HUES64 (cell line): ENCODE measurements around the gene CCSER1.

Experiments used
- H3K27ac ChIP-seq: 2 replicates; pipeline ENCODE4 v1.7.0; 2013; ENCODE audit warnings: low read depth, low read length, inconsistent platforms
- H3K27me3 ChIP-seq: 2 replicates; pipeline ENCODE4 v1.6.1; 2013; ENCODE audit warnings: mild to moderate bottlenecking, low read length; ENCODE audit not compliant: insufficient read depth
- H3K36me3 ChIP-seq: 2 replicates; pipeline ENCODE4 v1.6.1; 2013; ENCODE audit warnings: mild to moderate bottlenecking, low read length; ENCODE audit not compliant: insufficient read depth
- H3K4me1 ChIP-seq: 2 replicates; pipeline ENCODE4 v1.6.1; 2013; ENCODE audit warnings: mild to moderate bottlenecking, low read length, moderate library complexity; ENCODE audit not compliant: insufficient read depth
- H3K4me3 ChIP-seq: 2 replicates; pipeline ENCODE4 v1.5.1; 2013; ENCODE audit warnings: mild to moderate bottlenecking, low read length, moderate library complexity
- H3K9ac ChIP-seq: 2 replicates; pipeline ENCODE4 v1.6.1; 2013; ENCODE audit warnings: mild to moderate bottlenecking, low read depth, low read length
- H3K9me3 ChIP-seq: 2 replicates; pipeline ENCODE4 v1.6.1; 2013; ENCODE audit warnings: low read depth, low read length; ENCODE audit not compliant: insufficient read depth
- WGBS: fragments of 150-250, 120-280 bp; methylation state at CpG from one replicate; pipeline ENCODE4 v1.1.7; 2013; ENCODE audit warnings: missing lambda C conversion rate; 5-methylcytosine and 5-hydroxymethylcytosine counted together

CCSER1 gene

GRCh38 chr4:90950385-90950841, 823.2 kb downstream of the CCSER1 start:
- WGBS, result 92% methylated on average over 7 of the region's 7 CpGs
- H3K36me3 ChIP-seq, result no peaks in the 10 kb centered on the region
- H3K9ac ChIP-seq, result no peak overlapping the region
- no peaks in the 10 kb centered on the region for H3K9me3 ChIP-seq
- no peak overlapping the region for H3K4me3 ChIP-seq
- H3K27ac ChIP-seq, result no peak overlapping the region
- no peaks in the 10 kb centered on the region for H3K27me3 ChIP-seq
- H3K4me1 ChIP-seq, result peaks cover 5% of the 10 kb centered on the region; the same call in 1 of the 2 replicates

GRCh38 chr4:90951037-90951436, 823.8 kb downstream of the CCSER1 start:
- H3K27ac ChIP-seq, result no peak overlapping the region
- no peaks in the 10 kb centered on the region for H3K36me3 ChIP-seq
- H3K4me3 ChIP-seq, result no peak overlapping the region
- 46% methylated on average over 2 of the region's 2 CpGs for WGBS
- no peaks in the 10 kb centered on the region for H3K9me3 ChIP-seq
- H3K9ac ChIP-seq, result no peak overlapping the region
- peaks cover 5% of the 10 kb centered on the region; the same call in 1 of the 2 replicates for H3K4me1 ChIP-seq
- H3K27me3 ChIP-seq, result no peaks in the 10 kb centered on the region

GRCh38 chr4:90958256-90958895, 831.2 kb downstream of the CCSER1 start:
- WGBS, result 79% methylated on average over 3 of the region's 3 CpGs
- no peaks in the 10 kb centered on the region for H3K27me3 ChIP-seq
- H3K4me3 ChIP-seq, result no peak overlapping the region
- H3K9ac ChIP-seq, result no peak overlapping the region
- no peaks in the 10 kb centered on the region for H3K4me1 ChIP-seq
- no peaks in the 10 kb centered on the region for H3K36me3 ChIP-seq
- no peak overlapping the region for H3K27ac ChIP-seq
- H3K9me3 ChIP-seq, result no peaks in the 10 kb centered on the region

GRCh38 chr4:90960433-90960832, 833.2 kb downstream of the CCSER1 start:
- H3K9me3 ChIP-seq, result no peaks in the 10 kb centered on the region
- no peaks in the 10 kb centered on the region for H3K27me3 ChIP-seq
- no peaks in the 10 kb centered on the region for H3K36me3 ChIP-seq
- no peak overlapping the region for H3K4me3 ChIP-seq
- WGBS, result 90% methylated on average over 3 of the region's 3 CpGs
- no peaks in the 10 kb centered on the region for H3K4me1 ChIP-seq
- H3K9ac ChIP-seq, result no peak overlapping the region
- H3K27ac ChIP-seq, result no peak overlapping the region

DNA sequence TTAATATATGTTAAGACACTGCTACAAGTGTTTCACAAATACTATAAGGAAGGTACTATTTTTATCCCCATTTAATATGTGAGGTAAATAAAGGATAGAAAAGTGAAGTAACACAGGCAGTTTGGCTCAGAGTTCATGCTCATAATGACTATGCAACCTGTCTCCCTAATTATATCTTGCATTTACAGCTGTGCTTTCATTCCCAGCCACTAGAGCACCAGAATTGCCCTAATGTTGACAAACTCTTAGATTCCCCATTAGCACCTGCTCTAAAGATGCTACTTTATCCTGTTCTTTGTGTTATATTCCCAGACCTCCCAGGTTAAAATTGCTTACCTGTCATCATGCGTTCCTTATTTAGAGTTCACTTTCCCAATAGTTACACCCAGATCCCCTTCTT, 833.6 kb downstream of the CCSER1 start:
- Histone ChIP-seq H3K27me3 (no peaks in the 10 kb centered on the region), H3K27ac (no peak overlapping the region), H3K4me1 (no peaks in the 10 kb centered on the region), H3K9me3 (no peaks in the 10 kb centered on the region), H3K4me3 (no peak overlapping the region), H3K36me3 (no peaks in the 10 kb centered on the region), H3K9ac (no peak overlapping the region)
- 97% methylated on average over 1 of the region's 1 CpG for WGBS

- no CpG with 5 or more reads among the region's 2 CpGs for WGBS
- Histone ChIP-seq H3K4me3 (no peak overlapping the region), H3K27me3 (no peaks in the 10 kb centered on the region)
Observed at GRCh38 chr4:90970021-90970420, 842.8 kb downstream of the CCSER1 start.

GRCh38 chr4:90977726-90978125, 850.5 kb downstream of the CCSER1 start:
- Histone ChIP-seq H3K27ac (no peak overlapping the region), H3K4me1 (peaks cover 2% of the 10 kb centered on the region; the same call in 1 of the 2 replicates), H3K4me3 (no peak overlapping the region), H3K9me3 (no peaks in the 10 kb centered on the region), H3K36me3 (no peaks in the 10 kb centered on the region), H3K27me3 (no peaks in the 10 kb centered on the region), H3K9ac (no peak overlapping the region)
- 96% methylated on average over 2 of the region's 3 CpGs for WGBS

More at GRCh38 chr4:90970021-90970420, 842.8 kb downstream of the CCSER1 start:
- no peaks in the 10 kb centered on the region for H3K36me3 ChIP-seq
- H3K27ac ChIP-seq, result no peak overlapping the region
- no peaks in the 10 kb centered on the region for H3K9me3 ChIP-seq
- H3K4me1 ChIP-seq, result no peaks in the 10 kb centered on the region
- H3K9ac ChIP-seq, result no peak overlapping the region

GRCh38 chr4:90979556-90979955, 852.4 kb downstream of the CCSER1 start:
- Histone ChIP-seq H3K36me3 (no peaks in the 10 kb centered on the region), H3K4me1 (peaks cover 3% of the 10 kb centered on the region; the same call in 1 of the 2 replicates), H3K9ac (no peak overlapping the region), H3K9me3 (no peaks in the 10 kb centered on the region), H3K27me3 (no peaks in the 10 kb centered on the region), H3K27ac (no peak overlapping the region), H3K4me3 (no peak overlapping the region)
- 98% methylated on average over 6 of the region's 6 CpGs for WGBS

DNA sequence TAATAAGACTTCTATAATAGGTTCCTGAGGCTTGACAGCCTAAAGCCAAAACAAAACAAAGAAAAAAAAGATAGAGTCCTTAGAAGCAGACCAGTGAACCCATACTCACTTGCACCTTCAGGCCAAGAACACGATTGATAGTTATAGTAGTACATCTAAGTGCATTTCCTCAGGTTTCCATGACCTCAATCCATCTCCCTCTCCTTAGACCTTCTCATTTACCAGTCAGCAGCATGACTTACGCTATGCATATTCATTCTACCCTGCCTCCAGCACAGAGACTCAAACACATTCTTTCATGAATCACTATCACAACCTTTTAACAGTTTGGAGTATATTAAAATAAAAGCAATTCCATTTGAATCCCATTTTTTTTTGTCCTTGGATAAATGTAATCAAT, 855.6 kb downstream of the CCSER1 start:
- no peaks in the 10 kb centered on the region for H3K27me3 ChIP-seq
- peaks cover 3% of the 10 kb centered on the region; the same call in 1 of the 2 replicates for H3K4me1 ChIP-seq
- H3K36me3 ChIP-seq, result no peaks in the 10 kb centered on the region
- 92% methylated on average over 2 of the region's 2 CpGs for WGBS
- H3K9ac ChIP-seq, result no peak overlapping the region
- H3K4me3 ChIP-seq, result no peak overlapping the region
- no peaks in the 10 kb centered on the region for H3K9me3 ChIP-seq
- no peak overlapping the region for H3K27ac ChIP-seq

DNA sequence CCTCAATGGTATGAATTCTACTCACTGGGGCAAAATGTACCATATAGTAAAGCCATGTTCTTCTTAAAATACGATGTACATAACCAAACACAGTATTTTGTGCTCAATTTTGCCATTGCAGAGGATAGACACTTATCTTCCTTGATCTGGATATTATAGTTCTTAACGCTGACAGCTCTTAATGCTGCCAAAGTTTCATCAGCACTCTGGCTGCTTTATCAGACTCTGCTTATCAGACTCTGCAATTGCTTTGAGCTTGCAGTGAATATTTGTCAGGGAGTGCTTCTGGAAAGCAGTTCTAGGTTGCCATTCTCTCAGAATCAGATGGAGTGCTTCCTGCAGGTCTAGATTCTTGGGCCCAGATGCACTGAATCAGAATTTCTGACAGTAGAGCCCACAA, 863.1 kb downstream of the CCSER1 start:
- Histone ChIP-seq H3K4me1 (peaks cover 6% of the 10 kb centered on the region; the same call in 1 of the 2 replicates), H3K4me3 (no peak overlapping the region), H3K9me3 (no peaks in the 10 kb centered on the region), H3K36me3 (no peaks in the 10 kb centered on the region), H3K27ac (no peak overlapping the region), H3K27me3 (no peaks in the 10 kb centered on the region), H3K9ac (no peak overlapping the region)
- WGBS, result 95% methylated on average over 2 of the region's 2 CpGs

GRCh38 chr4:90992213-90992612, 865.0 kb downstream of the CCSER1 start:
- Histone ChIP-seq H3K36me3 (no peaks in the 10 kb centered on the region), H3K9me3 (no peaks in the 10 kb centered on the region), H3K27ac (no peak overlapping the region), H3K4me1 (peaks cover 6% of the 10 kb centered on the region; the same call in 1 of the 2 replicates), H3K27me3 (no peaks in the 10 kb centered on the region), H3K4me3 (no peak overlapping the region), H3K9ac (no peak overlapping the region)
- 93% methylated on average over 1 of the region's 2 CpGs for WGBS
